HG02981 (cell line): ENCODE results near the gene BCL3.
"Not testable (repeated sequence)": the region's sequence is repeated elsewhere in the genome, so short reads cannot be mapped to it uniquely, and the experiment has no call there.

Experiments
- ATAC-seq: cut with Tn5 transposase; IDR thresholded peaks from one replicate; pipeline ENCODE4 v1.9.1; 2021; ENCODE audit warnings: mild to moderate bottlenecking, moderate library complexity; ENCODE audit not compliant: unreplicated experiment

The BCL3 gene

GRCh38 chr19:44757057-44757734 lies 8.7 kb downstream of the BCL3 start:
- ATAC-seq: no peak

GRCh38 chr19:44757735-44758505 lies 9.4 kb downstream of the BCL3 start:
- no peak for ATAC-seq

- ATAC-seq: no peak
Measured at GRCh38 chr19:44758596-44758995, 10.1 kb downstream of the BCL3 start.

GRCh38 chr19:44759083-44759804 lies 10.7 kb downstream of the BCL3 start:
- no peak for ATAC-seq

- ATAC-seq: no peak
Measured at GRCh38 chr19:44762038-44762437, 13.5 kb downstream of the BCL3 start.

GRCh38 chr19:44765033-44765948 lies 16.8 kb downstream of the BCL3 start:
- ATAC-seq: no peak

GRCh38 chr19:44765949-44766335 lies 17.4 kb downstream of the BCL3 start:
- no peak for ATAC-seq

GRCh38 chr19:44767295-44768180 lies 19.0 kb downstream of the BCL3 start:
- no peak for ATAC-seq

GRCh38 chr19:44770550-44771257 lies 22.2 kb downstream of the BCL3 start:
- ATAC-seq: peak; percentile 93

GRCh38 chr19:44772144-44772543 lies 23.6 kb downstream of the BCL3 start:
- not testable (repeated sequence) for ATAC-seq

GRCh38 chr19:44772959-44773358 lies 24.5 kb downstream of the BCL3 start:
- ATAC-seq: no peak

- no peak for ATAC-seq
Measured at GRCh38 chr19:44775676-44776240, 27.2 kb downstream of the BCL3 start.

- no peak for ATAC-seq
Measured at GRCh38 chr19:44776402-44777096, 28.0 kb downstream of the BCL3 start.

- no peak for ATAC-seq
Measured at GRCh38 chr19:44777715-44778347, 29.3 kb downstream of the BCL3 start, which contains the start of gene CBLC. CBLC (plus strand) TSS chr19:44777890; CDS start chr19:44777932, 42 bp downstream.

- no peak for ATAC-seq
Measured at GRCh38 chr19:44779150-44779549, 30.6 kb downstream of the BCL3 start.

GRCh38 chr19:44781694-44782093 lies 33.2 kb downstream of the BCL3 start:
- ATAC-seq: not testable (repeated sequence)

- ATAC-seq: no peak
Measured at GRCh38 chr19:44782729-44783128, 34.2 kb downstream of the BCL3 start.

GRCh38 chr19:44783545-44783944 lies 35.0 kb downstream of the BCL3 start:
- no peak for ATAC-seq
